Inferior parietal cortex (tissue), 1 donor: ENCODE data around the gene FAM221A.
"Not testable (repeated sequence)": the region's sequence is repeated elsewhere in the genome, so short reads cannot be mapped to it uniquely, and the experiment has no call there.

Experiments used
- DNase-seq: peaks from one replicate; pipeline ENCODE4 v3.0.0-alpha.2; 2016; ENCODE audit errors: extremely low spot score

FAM221A gene

DNA sequence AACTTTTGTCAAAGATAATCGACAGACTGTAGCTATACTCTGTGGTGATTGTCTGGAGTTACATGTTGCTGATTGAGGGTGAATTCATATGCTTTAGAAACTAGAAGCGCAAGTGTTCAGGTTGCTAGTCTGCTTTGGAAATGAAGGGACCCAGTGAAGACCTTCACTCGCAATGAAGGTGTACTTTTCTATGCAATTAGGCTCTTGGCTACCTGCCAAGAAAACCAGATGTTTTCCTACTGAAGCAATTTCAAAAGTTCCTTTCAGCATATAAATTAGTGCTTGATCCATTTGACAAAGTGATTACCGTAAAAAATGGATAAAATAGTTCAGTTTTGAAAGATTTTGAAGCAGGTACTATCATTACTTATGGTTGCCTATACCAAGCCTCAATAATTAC lies 20.0 kb downstream of the FAM221A start:
- no peak for DNase-seq

DNA sequence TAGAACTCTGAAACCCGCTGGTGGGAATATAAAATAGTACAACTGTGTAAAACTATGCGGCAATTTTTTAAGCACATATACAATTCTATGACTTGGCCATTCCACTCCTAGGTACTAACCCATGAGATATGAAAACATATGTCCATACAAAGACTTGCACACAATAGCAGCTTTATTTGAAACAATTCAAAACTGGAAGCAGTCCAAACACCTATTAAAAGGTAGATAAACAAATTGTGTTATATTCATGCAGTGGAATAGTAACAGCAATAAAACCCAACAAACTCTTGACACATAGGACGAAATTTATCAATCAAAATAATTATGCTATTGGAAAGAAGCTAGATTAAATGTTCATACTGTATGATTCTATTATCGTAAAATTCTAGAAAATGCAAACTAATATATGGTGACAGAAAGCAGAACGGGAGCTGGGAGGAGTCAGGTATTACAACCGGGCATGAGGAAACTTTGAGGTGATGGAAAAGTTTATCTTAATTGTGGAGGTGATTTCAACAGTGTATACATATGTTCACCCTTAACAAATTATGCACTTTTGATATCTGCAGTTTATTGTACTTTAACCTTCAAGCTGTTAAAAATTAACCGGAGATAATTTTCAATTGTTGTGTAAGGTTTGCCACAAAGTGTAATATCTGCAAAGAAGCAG lies 29.2 kb downstream of the FAM221A start:
- no peak for DNase-seq

DNA sequence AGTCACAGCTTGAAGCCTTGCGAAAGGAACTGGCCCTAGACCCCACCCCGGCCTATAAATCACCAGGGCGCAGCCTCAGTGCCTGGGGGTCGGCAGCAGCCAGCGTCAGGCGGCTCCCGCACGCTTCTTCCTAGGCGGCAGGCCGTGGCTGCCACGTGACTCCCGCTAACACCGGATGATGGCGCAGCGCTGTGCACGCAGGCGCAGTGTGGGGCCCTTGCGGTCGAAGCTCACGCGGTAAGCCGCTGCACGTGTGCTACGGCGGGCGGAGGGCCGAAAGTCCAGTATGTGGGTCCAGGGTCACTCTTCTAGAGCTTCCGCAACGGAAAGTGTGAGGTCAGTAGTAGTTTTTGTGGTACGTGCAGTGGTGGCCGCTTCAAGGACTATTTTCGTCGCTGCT lies 30.0 kb downstream of the FAM221A start, which contains the start of gene STK31:
TSS of gene STK31 (plus strand) at position 220 of the 400 bp plus-strand sequence. CDS start at position 287, 67 bp downstream.
- DNase-seq = no peak

DNA sequence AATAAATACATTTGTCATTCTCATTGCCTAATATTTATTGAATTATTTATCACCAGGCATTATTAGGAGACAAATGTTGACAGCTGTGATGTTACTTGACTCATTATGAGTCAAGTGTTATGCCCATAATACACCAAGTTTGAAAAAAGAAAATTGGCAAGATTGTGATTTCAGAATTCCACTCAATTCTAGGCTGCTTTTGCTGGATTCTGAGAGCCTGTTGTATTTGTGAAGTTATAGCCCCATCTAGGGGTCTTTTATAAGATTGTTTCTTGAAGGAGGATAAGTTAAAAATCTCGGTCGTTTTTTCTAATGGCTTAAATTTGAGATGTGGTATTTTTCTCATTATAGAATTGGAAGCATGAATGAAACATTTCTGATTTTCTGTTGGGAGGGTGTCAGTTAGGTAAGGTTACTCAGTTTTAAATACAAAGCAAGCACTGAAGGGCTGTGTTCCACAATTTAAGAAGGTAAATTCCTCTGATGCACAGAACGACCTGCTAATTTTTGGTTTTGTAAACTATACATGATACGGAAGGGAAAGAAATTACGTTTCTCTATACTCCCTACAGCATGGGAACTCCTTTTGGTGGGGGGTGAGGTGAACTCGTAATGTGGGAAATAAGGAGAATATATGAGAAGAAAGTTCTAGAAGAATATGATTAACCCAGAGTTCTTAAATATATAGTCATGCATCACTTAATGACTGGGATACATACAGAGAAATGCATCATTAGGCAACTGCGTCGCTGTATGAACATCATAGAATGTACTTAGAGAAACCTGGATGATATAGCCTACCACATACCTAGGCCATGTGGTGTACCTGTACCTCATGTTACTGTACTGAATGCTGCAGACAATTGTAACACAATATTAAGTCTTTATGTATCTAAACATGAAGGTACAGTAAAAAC lies 32.6 kb downstream of the FAM221A start:
- DNase-seq = peak; percentile 87

DNA sequence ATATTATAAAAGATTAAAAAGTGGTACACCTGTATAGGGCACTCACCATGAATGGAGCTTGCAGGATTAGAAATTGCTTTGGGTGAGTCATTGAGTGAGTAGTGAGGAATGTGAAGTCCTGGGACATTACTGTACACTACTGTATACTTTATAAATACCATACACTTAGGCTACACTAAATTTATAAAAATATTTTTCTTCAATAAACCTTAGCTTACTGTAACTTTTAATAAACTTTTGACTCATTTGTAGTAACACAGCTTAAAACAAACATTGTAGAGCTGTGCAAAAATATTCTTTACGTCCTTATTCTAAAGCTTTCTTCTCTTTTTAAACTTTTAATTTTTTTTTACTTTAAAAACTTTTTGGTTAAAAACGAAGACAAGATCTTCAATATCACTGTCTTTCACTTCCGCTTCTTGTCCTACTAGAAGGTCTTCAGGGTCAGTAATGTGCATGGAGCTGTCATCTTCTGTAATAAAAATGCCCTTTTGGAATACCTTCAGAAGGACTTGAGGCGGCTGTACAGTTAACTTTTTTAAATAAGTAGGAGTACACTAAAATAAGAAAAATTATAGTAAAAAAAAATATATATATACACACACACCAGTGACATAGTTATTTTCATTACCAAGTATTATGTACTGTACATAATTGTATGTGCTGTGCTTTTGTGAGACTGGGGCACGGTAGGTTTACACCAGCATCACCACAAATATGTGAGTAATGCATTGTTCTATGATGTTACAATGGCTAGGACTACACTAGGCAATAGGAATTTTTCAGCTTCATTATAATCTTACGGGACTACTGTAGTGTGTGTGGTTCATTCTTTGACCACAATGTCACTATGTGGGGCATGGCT lies 33.5 kb downstream of the FAM221A start:
- DNase-seq = no peak

DNA sequence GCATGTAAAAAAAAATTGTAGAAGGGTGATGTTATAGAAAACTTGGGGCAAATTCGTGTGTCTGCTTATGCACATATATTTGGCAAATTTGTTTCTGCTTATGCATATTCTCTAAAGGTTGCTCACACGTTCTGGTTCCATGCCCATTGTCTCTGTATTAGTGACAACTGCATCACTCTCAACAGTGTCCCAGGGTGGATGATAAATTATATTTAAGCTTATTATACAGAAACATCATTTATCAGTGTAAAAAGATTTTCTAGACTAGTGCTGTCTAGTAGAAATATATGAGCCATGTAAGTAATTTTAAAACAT lies 34.1 kb downstream of the FAM221A start:
- DNase-seq = no peak

DNA sequence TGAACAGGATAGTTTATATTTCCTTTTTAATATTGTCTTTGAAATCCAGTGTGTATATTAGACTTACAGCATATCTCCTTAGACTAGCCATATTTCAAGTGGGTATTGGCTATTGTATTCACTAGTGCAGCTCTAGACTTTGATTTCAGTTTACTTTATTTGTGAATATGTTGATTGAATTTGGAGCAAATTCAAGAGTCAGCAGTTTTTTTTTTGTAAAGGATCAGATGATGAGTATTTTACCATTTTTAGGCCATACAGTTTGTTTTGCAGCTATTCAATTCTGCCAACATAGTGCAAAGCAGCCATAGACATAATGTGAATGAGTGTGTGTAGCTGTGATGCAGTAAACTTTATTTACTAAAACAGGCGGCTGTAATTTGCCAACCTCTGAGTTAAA lies 34.6 kb downstream of the FAM221A start:
- DNase-seq = no peak

DNA sequence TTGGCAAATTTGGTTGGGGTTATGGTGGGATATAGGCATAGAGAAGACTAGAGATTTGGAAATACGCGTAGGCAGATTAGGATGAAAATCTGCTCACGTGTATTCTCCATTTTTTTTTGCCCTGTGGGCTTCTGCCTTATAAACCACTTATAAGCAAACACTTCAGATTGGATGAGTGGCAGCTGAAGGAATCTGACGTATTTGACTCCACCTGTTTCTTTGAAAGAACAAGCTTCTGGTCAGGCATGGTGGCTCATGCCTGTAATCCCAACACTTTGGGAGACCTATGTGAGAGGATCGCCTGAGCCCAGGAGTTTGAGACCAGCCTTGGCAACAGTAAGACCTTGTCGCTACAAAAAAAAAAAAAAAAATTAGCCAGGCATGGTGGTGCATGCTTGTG lies 35.1 kb downstream of the FAM221A start:
- no peak for DNase-seq

DNA sequence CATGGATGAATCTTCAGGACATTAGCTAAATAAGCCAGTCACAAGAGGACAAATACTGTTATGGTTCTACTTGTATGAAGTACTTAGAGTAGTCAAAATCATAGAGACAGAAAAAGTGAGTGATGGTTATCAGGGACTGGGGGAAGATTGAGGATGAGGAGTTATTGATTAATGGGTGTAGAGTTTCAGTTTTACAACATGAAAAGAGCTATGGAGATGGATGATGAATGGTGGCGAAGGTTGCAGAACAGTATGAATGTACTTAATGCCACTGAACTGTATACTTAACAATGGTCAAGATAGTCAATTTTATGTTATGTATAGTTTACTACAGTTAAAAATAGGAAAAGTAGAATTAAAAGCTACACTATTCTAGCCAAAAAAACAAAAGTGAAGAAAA lies 37.8 kb downstream of the FAM221A start:
- no peak for DNase-seq

DNA sequence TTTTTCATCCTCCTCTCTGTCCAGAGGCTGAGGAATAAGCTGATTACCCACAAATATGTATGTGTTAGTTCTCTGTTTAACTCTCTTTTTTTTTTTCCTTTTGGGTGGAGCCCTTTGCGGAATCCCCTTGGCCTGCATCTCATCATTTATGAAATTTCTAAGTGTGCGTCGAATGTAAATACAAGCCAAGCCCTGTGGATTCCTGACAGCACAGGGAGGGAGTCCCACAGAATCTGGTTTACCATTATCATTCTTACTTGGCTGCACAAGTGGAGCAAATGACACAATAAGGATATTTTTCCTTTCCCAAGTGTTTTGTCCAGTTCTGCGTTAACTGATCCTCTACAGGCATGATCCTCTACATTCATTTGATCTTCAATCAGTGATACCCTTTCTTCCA lies 41.5 kb downstream of the FAM221A start:
- no peak for DNase-seq

DNA sequence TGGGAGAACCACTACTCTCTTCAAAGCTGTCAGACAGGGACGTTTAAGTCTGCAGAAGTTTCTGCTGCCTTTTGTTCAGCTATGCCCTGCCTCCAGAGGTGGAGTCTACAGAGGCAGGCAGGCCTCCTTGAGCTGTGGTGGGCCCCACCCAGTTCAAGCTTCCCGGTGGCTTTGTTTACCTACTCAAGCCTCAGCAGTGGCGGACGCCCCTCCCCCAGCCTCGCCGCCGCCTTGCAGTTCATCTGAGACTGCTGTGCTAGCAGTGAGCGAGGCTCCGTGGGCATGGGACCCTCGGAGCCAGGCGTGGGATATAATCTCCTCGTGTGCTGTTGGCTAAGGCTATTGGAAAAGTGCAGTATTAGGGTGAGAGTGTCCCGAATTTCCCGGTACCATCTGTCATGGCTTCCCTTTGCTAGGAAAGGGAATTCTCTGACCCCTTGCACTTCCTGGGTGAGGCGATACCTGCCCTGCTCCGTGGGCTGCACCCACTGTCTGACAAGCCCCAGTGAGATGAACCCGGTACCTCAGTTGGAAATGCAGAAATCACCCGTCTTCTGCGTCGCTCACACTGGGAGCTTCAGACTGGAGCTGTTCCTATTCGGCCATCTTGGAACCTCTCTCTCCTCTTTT lies 42.7 kb downstream of the FAM221A start:
- DNase-seq = not testable (repeated sequence)

DNA sequence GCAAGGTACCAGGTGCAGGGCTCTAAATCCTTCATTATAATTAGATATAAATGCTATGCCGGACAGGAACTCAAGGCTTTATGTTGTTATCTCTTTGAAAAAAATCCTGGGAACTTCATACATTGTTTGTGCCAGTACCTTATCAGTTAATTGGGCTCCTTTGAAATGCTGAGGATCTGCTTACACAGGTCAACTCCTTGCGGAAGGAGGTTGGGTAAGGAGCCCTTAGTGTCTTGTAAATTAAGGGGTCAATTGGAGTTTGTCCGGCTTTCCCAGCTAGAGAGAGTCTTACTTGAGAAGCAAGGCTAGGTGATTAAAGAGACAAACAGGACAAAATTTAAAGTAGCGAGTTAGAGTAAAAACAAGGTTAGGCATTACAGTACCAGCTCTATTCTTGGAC lies 44.1 kb downstream of the FAM221A start:
- DNase-seq = not testable (repeated sequence)

DNA sequence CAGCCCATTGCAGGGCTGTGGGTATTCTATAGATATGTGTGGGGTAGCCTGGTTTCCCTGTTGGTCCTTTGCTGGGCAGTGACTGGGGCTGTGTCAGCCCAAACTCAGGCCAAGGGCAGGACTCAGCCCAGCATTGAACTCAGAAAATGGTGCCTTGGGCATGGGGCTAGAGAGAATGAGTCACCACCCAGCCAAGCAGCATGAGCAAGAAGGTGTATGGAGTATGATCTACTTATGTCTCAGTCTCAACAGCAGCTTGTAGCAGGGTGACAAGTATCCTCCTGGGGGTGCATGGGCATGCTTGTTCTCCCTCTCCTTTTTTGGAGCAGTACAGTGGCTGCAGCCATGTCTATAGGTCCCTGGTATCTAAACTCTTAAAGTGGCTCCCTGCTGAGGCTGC lies 62.1 kb downstream of the FAM221A start:
- no peak for DNase-seq

DNA sequence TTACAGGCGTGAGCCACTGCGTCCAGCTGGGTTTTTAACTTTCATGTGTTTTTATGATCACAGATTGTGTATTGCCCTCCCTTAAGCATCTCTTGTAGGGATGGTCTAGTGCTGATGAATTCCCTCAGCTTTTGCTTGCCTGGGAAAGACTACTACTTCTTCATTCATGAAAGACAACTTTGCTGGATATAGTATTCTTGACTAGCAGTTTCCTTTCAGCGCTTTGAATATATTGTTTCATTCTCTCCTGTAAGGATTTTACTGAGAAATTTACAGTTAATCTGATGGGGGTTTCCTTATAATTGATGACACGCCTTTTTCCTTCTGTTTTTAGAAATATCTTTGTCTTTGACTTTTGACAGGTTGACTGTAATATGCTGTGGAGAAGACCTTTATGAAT lies 63.2 kb downstream of the FAM221A start:
- DNase-seq = no peak

DNA sequence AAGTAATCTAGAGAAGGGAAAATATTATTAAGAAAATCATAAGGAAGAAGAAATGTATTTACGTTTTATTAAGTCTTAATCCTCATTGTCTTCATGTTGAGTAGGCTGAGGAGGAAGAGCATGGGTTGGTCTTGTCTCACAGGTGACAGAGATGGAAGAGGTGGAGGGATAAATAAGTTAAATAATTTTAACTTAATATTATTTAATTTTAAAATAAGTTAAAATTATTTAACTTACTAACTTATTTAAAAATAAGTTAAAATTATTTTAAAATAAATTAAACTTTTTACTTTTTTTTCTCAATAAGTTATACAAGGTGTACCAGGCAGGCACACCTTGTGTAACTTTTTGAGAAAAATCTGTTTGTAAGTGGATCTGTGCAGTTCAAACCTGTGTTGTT lies 66.6 kb downstream of the FAM221A start:
- DNase-seq = no peak

DNA sequence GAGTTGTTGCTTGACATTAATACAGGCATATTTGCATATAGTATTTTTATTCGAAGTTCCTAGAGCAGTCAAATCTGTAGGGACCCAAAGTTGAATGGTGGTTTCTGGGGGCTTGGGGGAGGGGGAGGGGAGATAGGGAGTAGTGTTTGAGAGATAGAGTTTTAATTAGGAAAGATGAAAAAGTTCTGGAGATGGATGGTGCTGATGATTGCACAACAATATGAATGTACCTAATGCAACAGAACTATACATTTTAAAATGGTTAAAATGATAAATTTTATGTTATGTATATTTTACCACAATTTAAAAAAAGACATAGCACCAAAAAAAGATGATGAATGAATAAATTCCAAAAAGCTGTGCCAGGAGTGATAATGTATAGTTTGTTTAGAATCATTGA lies 71.9 kb downstream of the FAM221A start:
- no peak for DNase-seq
